Endothelial cell of umbilical vein (primary cell): Measurements from ENCODE around the gene CHRD. TPM values are rescaled to one million over a fixed set of nuclear protein-coding genes. Genes with fewer than 3 reads are reported as not detected.

ENCODE experiments used
- BruUV-seq: library from RNA; stranded (reverse); fragments of 400-500 nt; replicated peaks from 2 replicates; lab custom pipeline; 2021; lab: Mats Ljungman, UMichigan
- CTCF ChIA-PET: fragments of 300-600, 350-600 bp; sonication (Branson Sonifier 250); formaldehyde crosslinking; loops from one replicate; lab custom pipeline; 2021; ENCODE audit warnings: antibody characterized with exemption, inconsistent platforms; lab: Charles Lee
- POLR2A ChIA-PET: fragments of 300-600, 350-600 bp; sonication (Branson Sonifier 250); formaldehyde crosslinking; loops from one replicate; lab custom pipeline; 2021; ENCODE audit warnings: antibody characterized with exemption, inconsistent platforms; lab: Charles Lee
- DNase-seq: peaks from one replicate; pipeline ENCODE4 v3.0.0-alpha.2; 2011; ENCODE audit warnings: low read depth, low spot score
- FAIRE-seq: peaks from 2 replicates; lab custom pipeline; 2011; peaks lifted over from hg19 to GRCh38; lab: Jason Lieb, UNC
- H2AFZ ChIP-seq: 2 replicates; pipeline ENCODE4 v1.6.0; 2012; ENCODE audit warnings: low read depth, low read length, control low read depth, inconsistent platforms
- H3K27ac ChIP-seq: 2 replicates; pipeline ENCODE4 v1.5.1; 2011; ENCODE audit warnings: low read depth, mild to moderate bottlenecking, control low read depth, low read length, moderate library complexity; ENCODE audit not compliant: insufficient read depth
- H3K27me3 ChIP-seq, 2 experiments: 2 replicates each; pipeline versions ENCODE4 v1.6.0 to v1.6.1; 2011; ENCODE audit warnings: low read length in 2 of 2, mixed read lengths in 1 of 2; ENCODE audit not compliant: control insufficient read depth in 2 of 2, insufficient read depth in 2 of 2
- H3K36me3 ChIP-seq, 2 experiments: 2 replicates in 1 of 2; 3 replicates in 1 of 2; pipeline ENCODE4 v1.5.1; 2011; ENCODE audit warnings: low read length in 2 of 2, mild to moderate bottlenecking in 1 of 2, moderate library complexity in 1 of 2; ENCODE audit not compliant: control insufficient read depth in 2 of 2, insufficient read depth in 2 of 2; ENCODE audit errors: extremely low read depth in 1 of 2
- H3K4me1 ChIP-seq: 3 replicates; pipeline ENCODE4 v1.5.1; 2011; ENCODE audit warnings: mild to moderate bottlenecking, low read length; ENCODE audit not compliant: control insufficient read depth, insufficient read depth; ENCODE audit errors: extremely low read depth
- H3K4me2 ChIP-seq: 2 replicates; pipeline ENCODE4 v1.6.1; 2011; ENCODE audit warnings: low read length, control low read depth, mixed read lengths; ENCODE audit not compliant: insufficient read depth
- H3K4me3 ChIP-seq, 3 experiments: fragments of 200-600 bp in 1 of 3; sonication (generic), shearing (Covaris generic) in 1 of 3; replicated peaks in 1 of 3; 2 replicates each; pipeline ENCODE4 v1.5.1; 2011 to 2016; ENCODE audit warnings: control low read depth in 3 of 3, low read length in 3 of 3, mild to moderate bottlenecking in 2 of 3, inconsistent platforms in 1 of 3, low read depth in 1 of 3, moderate library complexity in 1 of 3; ENCODE audit not compliant: insufficient read depth in 1 of 3
- H3K79me2 ChIP-seq: 2 replicates; pipeline ENCODE4 v1.6.0; 2012; ENCODE audit warnings: low read length, inconsistent platforms; ENCODE audit not compliant: control insufficient read depth, insufficient read depth
- H3K9ac ChIP-seq: replicated peaks from 2 replicates; pipeline ENCODE3; 2011; ENCODE audit warnings: low read length, control low read depth; ENCODE audit not compliant: insufficient read depth; ENCODE audit errors: extremely low read depth
- H3K9me1 ChIP-seq: replicated peaks from 3 replicates; pipeline ENCODE4 v1.6.0; 2011; ENCODE audit warnings: mild to moderate bottlenecking, low read length; ENCODE audit not compliant: control insufficient read depth, insufficient read depth; ENCODE audit errors: extremely low read depth
- H3K9me3 ChIP-seq: replicated peaks from 2 replicates; pipeline ENCODE4 v1.5.1; 2012; ENCODE audit warnings: low read length, inconsistent platforms; ENCODE audit not compliant: control insufficient read depth, insufficient read depth
- H4K20me1 ChIP-seq: replicated peaks from 2 replicates; pipeline ENCODE3; 2011; ENCODE audit warnings: mild to moderate bottlenecking, low read length; ENCODE audit not compliant: control insufficient read depth, insufficient read depth; ENCODE audit errors: extremely low read depth
- CTCF ChIP-seq, 2 donors: IDR thresholded peaks; 1 replicate in 1 of 2; 2 replicates in 1 of 2; pipeline ENCODE4 v1.5.1; 2011; ENCODE audit warnings: low read length in 2 of 2, mild to moderate bottlenecking in 2 of 2, moderate library complexity in 2 of 2, control low read depth in 1 of 2, inconsistent platforms in 1 of 2, low read depth in 1 of 2; ENCODE audit not compliant: insufficient read depth in 1 of 2; ENCODE audit errors: extremely low read depth in 1 of 2
- EZH2 ChIP-seq: IDR thresholded peaks from 2 replicates; pipeline ENCODE4 v1.6.1; 2012; ENCODE audit warnings: borderline replicate concordance, low read depth, mild to moderate bottlenecking, moderate library complexity, low read length, inconsistent platforms; ENCODE audit not compliant: severe bottlenecking
- GATA2 ChIP-seq: IDR thresholded peaks from 2 replicates; pipeline ENCODE4 v1.7.0; 2011; ENCODE audit warnings: low read depth, mild to moderate bottlenecking, moderate library complexity, mixed read lengths, low read length; ENCODE audit not compliant: insufficient read length, insufficient read depth
- JUN ChIP-seq: IDR thresholded peaks from 2 replicates; pipeline ENCODE4 v1.6.1; 2011; ENCODE audit warnings: borderline replicate concordance, low read depth; ENCODE audit not compliant: insufficient read length, insufficient read depth
- POLR2A ChIP-seq: IDR thresholded peaks from 2 replicates; pipeline ENCODE4 v1.6.1; 2012; ENCODE audit warnings: low read depth, mild to moderate bottlenecking, control low read depth, low read length
- POLR2AphosphoS5 ChIP-seq: IDR thresholded peaks from 2 replicates; pipeline ENCODE4 v1.6.1; 2012; ENCODE audit warnings: low read depth, mild to moderate bottlenecking, control low read depth, low read length, moderate library complexity; ENCODE audit not compliant: insufficient read depth
- dilution Hi-C: fragments of 300-500 bp; cut with MboI; formaldehyde crosslinking; loops from one replicate; pipeline ENCODE4 v1.15.0; 2019; ENCODE audit warnings: low sequenced_read_pairs; ENCODE audit not compliant: extremely low pct_ligation_motif_present
- intact Hi-C: fragments of 100-400 bp; cut with micrococcal nuclease; formaldehyde crosslinking; loops from one replicate; pipeline ENCODE4 v1.10.0; 2022
- polyA plus RNA-seq, 4 experiments: library from polyadenylated mRNA; depleted of rRNA in 3 of 4; stranded (reverse) in 3 of 4; unstranded in 1 of 4; fragments of >200 nt; gene quantifications; 2 replicates each; pipeline versions ENCODE4 v1.2.1 to v1.2.3, GENCODE V29; 2011 to 2012; ENCODE audit warnings: missing spikeins in 1 of 4
- total RNA-seq: library from RNA; stranded (reverse); gene quantifications from 2 replicates; pipeline ENCODE4 v1.2.3, GENCODE V29; 2021

Gene CHRD
- total and polyA plus RNA-seq, 2 donors (not counting 3 experiments of a cell fraction or from before 2014, with no cell fraction given): 0.40 to 0.54 TPM

- TF ChIP-seq JUN (no peak), EZH2 (no peak), POLR2A (no peak), POLR2AphosphoS5 (no peak), CTCF (IDR thresholded peaks at IDR 0.05; ENCODE audit: extremely low read depth in 1 of 2, insufficient read depth in 1 of 2, low read depth in 1 of 2, low read length in 2 of 2) (no peak)
- H2AFZ ChIP-seq: no peak overlapping the region
- H4K20me1 ChIP-seq: no peaks in the 10 kb centered on the region
- dilution Hi-C loops (no loop called here), intact Hi-C loops (no loop called here)
- no peak overlapping the region for H3K4me3 ChIP-seq
- peaks cover 0 to 7% of the 10 kb centered on the region in 2 experiments for H3K36me3 ChIP-seq
- H3K27me3 ChIP-seq: no peaks in the 10 kb centered on the region
- no peaks in the 10 kb centered on the region for H3K4me1 ChIP-seq
- H3K9me3 ChIP-seq: no peaks in the 10 kb centered on the region
- no peak overlapping the region for H3K4me2 ChIP-seq
- BruUV-seq: no TSS peak
- POLR2A ChIA-PET: no interaction called here
- no peak for DNase-seq
- no peak overlapping the region for H3K9ac ChIP-seq
- H3K9me1 ChIP-seq: no peaks in the 10 kb centered on the region
- CTCF ChIA-PET: no interaction called here
- no peak for FAIRE-seq
- H3K27ac ChIP-seq: no peak overlapping the region
- H3K79me2 ChIP-seq: no peaks in the 10 kb centered on the region
Measured at GRCh38 chr3:184350618-184351017, 29.2 kb upstream of the CHRD start.

GRCh38 chr3:184351511-184352148, 28.2 kb upstream of the CHRD start:
- dilution Hi-C loops: no loop called here

More at GRCh38 chr3:184351511-184352148, 28.2 kb upstream of the CHRD start:
- peaks cover 0 to 5% of the 10 kb centered on the region in 2 experiments for H3K36me3 ChIP-seq
- no peak overlapping the region for H3K4me3 ChIP-seq
- no peaks in the 10 kb centered on the region for H3K9me3 ChIP-seq
- no peaks in the 10 kb centered on the region for H4K20me1 ChIP-seq
- H3K9me1 ChIP-seq: no peaks in the 10 kb centered on the region
- TF ChIP-seq GATA2: no peak
- no peak for TF ChIP-seq CTCF (IDR thresholded peaks at IDR 0.05; ENCODE audit: extremely low read depth in 1 of 2, insufficient read depth in 1 of 2, low read depth in 1 of 2, low read length in 2 of 2)
- no peak overlapping the region for H2AFZ ChIP-seq
- H3K27ac ChIP-seq: no peak overlapping the region
- no TSS peak for BruUV-seq
- H3K4me1 ChIP-seq: no peaks in the 10 kb centered on the region
- H3K27me3 ChIP-seq: no peaks in the 10 kb centered on the region
- intact Hi-C loops: no loop called here
- DNase-seq: no peak
- CTCF ChIA-PET: no interaction called here
- POLR2A ChIA-PET: no interaction called here
- H3K4me2 ChIP-seq: no peak overlapping the region
- no peak for FAIRE-seq
- H3K9ac ChIP-seq: no peak overlapping the region
- H3K79me2 ChIP-seq: no peaks in the 10 kb centered on the region
